Measurements from ENCODE around the gene UNC5A.

UNC5A gene

DNA sequence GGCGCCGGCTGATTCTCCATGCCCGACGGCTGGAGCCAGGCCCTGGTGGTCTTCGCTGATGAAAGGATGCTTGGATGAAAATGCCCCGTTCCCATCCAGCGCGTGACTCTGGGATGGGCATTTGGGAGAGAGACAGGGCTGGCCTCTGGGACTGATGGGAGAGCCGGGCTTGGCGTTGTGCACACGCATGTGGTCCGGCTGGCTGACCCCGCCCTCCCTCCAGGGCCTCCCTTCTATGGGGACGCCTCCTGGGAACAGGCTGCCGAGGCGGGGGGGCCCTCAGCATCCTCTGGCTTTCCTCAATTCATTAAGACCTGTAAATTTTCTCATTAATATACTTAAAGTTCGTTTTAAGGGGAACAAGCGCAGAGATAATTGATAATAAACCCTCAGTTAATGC, 36.8 kb downstream of the UNC5A start:
- no peak for DNase-seq

DNA sequence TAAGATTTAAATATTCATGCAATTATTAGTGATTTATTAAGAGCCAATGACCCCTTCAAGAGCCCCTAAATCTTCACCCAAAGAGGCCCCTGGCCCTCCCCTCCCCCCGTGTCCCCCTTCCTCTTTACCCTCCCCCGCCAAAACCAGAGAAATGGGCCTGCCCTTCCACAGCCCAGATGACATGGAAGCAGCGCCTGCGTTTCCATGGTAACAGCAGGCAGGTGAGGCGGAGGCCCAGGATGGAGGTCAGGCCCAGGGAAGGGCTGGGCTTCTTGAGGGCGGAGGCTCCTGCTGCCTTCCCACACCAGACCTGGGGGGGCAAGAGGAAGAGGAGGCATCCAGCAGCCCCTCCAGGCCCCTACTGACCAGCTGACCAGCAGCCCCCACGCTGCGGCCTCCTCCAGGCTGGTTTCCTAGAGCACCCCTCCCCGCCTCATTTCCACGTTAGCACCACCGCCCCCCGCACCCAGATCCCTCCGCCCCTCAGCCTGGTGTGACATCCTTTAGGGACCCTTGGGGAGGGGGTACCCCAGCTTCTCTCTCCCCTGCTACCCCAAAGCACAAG, 37.4 kb downstream of the UNC5A start:
- no peak for DNase-seq

DNA sequence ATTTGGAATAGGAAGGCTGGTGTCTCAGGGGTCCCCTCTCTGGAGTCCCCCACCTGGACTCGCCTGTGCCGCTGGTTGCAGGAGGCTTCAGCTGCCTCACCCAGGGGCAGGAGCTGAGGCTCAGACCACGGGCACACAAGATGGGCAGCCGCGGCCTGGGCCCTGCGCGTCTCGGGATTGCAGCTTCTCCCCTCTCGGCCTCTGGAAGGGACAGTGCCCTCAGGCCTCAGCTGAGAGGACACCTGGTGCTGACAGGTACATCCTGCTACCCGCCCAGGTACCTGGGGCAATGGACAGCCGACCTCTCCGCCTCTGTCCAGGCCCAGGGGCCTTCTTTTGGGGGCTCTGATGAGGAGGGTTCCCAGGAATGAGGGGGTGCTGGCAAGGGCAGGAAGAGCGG, 38.3 kb downstream of the UNC5A start:
- no peak for DNase-seq

DNA sequence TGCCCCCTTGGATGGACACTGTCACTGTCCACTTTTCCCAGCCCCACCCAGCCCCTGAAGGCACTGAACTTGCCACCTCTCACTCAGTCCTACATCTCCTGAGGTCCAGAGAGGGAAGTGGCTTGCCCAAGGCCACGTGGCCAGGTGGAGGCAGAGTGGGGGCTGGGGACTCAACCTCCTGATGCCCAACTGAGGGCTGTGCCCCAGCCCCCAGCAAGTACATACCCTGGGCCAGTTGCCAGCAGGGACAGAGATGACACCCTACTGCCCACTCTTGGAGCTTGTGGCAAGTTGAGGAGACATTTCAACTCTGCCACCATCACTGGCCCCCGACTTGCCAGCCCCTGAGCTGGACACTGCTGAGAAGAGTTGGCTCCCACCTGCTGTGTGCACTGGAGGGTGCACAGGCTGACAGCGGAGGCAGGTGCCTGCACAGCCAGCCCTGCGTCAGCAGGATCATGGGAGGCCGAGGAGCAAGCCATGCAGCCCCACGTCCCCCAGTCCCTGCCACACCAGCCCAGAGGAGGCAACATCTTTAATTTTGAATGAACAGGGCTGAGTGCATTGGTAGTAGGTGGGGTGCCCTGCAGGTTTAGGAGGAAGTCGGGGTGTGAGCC, 39.4 kb downstream of the UNC5A start:
- DNase-seq = no peak

DNA sequence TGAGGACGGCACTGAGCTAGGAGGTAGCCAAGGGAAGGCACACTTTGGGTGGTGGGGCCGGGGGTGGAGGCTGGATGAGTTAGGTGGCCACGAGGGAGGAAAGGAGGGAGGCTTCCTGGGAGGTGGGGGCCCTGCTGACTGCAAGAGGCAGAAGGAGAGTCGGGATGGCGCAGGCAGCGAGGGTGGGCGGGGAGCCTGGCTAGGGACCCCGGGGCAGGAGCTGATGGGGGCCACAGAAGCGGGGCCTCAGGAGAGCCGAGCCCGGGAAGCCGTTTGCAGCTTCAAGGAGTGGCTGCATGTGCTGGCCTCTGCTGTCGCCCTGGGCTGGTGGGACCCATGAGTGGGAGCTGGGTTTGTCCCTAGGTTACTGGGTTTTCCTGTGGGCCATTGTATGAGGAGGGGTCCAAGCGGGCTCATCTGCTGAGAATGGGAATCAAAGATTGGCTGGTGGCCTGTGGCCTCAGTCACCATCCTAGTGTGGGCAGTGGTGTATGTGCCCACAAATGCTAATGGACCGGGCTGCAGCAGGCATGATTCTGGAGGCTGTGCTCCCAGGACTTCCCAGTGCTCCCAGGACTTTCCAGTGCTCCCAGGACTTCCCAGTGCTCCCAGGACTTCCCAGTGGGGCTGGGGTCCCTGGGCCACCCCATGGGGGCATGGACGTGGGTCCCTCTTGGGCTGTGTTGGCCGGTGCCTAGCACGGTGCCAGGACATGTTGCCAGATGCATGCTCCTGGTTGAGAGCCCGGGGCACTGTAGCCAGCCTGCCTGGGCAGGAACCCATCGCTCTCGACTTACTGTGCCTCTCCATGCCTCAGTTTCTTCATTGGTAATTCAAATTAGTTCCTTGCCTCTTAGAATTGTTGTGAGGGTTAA, 40.2 kb downstream of the UNC5A start:
- no peak for DNase-seq

DNA sequence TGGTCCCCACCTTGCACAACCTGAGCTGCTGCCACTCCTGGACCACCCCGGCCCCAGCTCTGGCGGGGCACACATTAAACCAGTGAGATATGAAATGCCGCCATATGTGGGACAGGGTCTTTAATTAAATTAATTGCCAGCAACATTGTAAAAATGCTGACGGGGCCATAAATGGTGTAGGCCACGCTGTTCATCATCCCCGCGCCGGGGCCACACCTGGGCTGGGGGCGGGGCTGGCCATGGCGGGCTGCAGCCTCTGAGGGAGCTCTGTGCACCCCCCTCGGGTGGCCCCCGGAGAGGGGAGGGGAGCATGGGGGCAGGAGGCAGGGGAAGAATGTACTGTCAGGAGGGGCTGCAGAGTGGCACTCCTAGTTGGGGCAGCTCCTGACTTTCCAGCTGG, 41.0 kb downstream of the UNC5A start:
- no peak for DNase-seq

DNA sequence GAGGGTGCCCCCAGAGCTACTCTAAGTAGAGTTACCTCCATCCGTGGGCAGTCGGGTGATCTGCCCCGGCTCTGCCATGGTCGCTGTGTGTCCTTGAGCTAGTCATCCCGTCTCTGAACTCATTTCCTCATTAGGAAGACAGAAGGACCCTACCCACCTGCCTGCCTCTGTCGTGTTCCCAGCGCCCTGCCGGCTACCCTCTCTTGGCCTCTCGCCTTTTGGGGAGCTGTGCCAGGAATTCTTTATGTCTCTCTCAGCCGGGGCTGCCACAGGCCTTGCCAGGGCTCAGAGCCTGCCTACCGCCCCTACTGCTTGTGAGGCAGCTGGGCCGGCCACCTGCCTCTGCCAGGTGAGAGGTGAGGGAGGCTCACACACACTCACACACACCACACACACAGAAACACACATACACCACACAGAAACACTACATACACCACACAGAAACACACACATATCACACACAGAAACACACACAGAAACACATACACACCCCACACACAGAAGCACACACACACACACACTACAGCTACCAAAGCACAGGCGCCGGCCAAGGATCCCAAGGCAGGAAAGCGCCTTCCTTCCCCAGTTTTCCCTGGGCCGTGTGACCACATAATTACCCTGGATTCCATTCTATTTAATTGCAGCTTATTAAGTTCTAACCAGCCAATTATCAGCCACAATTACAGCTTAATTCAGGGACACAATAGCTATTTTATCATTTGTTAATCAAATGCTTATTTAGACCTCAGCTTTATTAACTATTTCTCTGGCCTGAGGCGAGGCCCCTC, 41.7 kb downstream of the UNC5A start:
- DNase-seq = no peak

DNA sequence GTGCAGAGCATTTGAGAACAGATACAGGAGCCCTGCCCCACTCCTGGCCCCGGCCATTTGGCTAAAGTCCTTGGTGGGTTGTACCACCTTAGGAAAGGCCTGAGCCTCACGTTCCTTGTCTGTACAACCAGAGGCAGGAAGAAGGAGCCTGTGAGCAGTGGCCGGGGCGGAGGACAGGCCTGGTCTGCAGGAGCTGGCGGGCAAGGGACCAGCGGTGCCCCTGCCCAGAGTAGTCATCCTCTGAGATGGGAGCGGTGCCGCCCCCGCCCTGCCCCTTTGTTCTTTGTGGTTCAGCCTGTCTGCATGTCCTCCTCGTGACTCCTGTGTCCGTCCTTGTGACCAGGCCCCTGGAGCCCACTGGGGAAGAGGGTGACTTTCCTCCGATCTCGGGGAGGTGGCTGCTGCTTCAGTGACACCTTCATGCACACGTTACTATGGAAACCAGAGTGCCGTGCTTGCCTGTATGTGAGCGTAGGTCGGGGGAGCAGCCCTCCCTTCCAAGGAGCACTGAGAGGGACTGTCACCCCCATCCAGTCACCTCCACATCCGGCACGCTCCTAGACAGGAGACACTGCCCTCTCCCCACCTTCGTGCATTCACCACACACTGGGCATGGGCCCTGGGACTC, 42.9 kb downstream of the UNC5A start:
- DNase-seq = no peak

DNA sequence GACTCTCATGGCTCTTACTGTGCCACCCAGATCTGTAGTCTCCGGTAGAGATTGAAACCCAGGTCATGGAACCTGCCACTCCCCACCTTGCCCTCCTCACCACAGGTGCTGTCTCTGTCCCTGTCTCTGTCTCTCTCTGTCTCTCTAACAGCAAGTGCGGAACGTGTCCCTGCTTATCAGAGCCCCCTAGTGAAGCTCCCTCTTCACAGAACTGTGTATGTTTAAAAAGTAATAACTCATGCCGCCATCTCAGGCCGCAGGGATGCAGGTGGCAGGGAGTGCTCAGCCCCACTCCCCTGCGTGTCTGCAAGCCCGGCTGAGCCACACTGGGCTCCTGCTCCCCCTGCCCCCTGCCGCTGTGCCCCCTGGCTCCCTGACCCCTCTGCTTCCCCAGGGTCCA, 43.8 kb downstream of the UNC5A start:
- DNase-seq = no peak

DNA sequence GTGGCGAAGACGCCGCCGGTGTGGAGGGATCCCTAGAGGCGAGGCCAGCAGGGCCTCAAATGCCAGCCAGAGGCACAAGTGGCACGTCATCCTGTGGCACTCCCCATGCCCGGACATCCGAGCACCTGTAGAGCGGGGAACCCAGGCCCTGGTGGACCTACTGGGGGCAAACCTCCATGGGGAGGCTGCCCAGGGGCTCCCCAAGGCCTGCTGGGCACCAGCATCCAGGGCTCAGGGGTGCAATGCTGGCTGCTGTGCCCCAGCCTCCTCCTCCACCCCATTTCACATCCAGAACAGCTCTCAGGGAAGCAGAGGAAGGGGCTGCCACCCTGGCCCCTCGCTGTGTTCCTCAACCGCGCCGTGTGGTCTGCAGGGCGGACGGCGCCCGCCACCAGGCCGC, 45.2 kb downstream of the UNC5A start:
- DNase-seq = no peak

DNA sequence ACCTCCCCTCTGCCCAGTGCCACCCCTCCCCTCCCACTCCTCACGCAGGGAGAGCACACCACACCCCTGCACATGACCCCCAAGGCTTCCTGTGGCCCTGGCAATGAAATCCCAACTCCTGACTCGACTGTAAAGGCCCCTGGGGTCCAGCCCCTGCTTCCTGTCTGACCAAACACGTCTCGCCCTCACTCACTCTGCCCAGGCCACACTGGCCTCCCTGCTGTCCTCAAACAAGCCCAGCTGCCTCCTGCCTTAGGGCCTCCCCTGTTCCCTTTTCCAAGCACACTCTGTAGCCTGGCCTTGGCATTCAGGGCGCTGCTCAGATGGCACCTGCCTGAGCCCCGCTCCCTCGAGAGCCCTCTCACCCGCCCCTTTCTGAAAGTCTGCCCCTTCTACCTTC, 46.4 kb downstream of the UNC5A start:
- DNase-seq = no peak

DNA sequence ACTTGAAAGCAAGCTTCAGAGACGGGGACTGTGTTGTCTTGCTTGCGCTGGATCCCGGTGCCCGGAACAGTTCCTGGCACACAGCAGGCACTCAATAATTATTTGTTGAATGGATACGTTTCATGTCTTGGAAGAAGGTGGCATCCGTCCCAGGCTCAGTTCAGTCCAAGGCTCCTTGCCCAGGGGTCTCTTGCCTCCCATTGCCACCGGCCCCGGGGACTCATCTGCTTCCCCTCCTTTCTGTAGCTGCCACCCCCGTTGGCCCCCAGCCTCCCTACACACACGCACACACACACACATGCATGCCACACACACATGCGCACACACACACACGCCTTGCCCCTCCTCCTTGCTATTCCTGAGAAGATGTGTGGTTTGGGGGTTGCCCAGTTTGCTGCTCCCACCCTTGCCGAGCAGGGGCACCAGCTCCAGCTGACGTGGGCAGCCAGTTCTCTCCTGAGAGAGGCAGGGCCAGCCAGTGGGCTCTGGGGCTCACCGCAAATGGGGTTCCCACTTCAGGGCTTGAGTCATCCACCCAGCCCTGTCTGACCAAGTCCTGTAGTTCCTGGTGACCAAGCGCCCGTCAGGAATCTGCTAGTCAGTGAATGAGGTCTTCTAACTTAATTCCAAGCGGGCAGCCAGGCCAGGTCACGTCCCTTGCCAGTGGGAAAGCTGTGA, 47.0 kb downstream of the UNC5A start:
- DNase-seq = no peak

DNA sequence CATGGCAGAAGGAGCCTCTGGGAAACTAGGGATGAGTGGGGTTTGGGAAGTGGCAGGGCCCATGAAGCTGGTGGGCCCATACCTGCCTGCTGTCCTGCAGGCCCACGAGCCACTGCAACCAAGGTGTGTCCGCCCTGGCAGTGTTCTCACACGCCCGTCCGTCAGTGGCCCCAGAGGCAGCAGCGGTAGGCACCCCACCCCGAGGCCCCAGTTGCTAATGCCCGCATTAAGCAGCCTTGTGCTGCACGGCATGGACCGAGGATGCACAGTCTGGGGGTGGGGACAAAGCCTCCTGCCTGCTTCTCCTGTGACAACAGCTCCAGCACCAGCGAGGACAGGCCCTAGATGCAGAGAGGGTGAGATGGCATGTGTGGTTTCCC, 47.5 kb downstream of the UNC5A start:
- no peak for DNase-seq

DNA sequence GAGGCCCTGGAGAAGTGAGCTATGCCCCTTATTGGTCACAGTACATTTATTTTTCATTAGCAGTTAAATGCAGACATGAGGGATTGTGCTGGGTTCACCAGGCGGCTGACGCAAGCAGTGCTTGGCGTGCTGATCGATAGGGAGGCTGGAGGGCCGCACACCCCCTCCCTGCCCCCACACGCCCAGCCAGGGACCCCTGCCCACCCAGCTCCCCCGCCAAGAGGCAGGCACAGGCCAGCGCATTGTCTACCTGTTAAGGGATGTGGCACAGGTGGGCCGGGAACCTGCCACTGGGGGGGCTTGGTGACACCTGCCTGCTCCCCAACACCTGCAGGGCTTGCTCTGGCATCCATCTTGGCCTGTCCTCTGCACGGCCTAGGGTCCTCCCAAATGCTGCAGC, 49.6 kb downstream of the UNC5A start:
- no peak for DNase-seq

DNA sequence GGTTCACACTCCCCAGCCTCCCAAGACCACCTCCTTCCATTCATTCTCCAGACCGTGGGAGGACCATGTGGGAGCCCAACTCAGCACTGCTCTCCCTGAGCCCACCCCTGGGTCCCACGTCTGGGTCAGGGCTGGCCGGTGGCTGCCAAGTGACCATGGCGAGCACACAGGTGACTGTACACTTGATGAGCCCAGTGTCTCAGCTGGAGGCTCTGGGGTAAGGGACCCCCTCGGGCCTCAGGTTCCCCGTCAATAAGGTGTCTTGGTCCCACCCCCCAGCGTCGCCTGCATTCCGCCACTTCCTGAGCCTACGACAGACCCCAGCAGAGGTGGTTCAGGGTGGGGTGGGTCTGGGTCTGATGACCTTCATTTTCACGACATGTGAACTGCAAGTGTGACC, 50.0 kb downstream of the UNC5A start:
- DNase-seq = no peak

DNA sequence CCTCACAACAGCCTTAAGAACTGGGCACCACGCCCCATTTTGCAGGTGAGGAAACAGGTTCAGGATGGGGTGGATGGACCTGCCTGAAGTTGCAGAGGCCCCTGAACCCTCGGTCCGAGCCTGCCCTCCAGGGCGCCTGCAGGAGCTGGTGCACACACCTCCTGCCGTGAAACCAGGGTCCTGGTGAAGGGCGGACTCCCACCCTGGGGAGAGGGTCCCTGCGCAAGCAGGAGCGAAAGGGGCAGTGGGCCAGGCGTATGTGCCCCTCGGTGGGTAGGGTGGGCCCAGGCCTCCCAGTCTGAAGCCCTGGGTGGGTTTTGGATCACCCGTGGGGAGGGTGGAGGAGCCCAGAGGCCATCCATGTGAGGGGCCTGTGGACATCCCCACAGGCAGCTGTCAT, 50.9 kb downstream of the UNC5A start:
- DNase-seq = no peak

DNA sequence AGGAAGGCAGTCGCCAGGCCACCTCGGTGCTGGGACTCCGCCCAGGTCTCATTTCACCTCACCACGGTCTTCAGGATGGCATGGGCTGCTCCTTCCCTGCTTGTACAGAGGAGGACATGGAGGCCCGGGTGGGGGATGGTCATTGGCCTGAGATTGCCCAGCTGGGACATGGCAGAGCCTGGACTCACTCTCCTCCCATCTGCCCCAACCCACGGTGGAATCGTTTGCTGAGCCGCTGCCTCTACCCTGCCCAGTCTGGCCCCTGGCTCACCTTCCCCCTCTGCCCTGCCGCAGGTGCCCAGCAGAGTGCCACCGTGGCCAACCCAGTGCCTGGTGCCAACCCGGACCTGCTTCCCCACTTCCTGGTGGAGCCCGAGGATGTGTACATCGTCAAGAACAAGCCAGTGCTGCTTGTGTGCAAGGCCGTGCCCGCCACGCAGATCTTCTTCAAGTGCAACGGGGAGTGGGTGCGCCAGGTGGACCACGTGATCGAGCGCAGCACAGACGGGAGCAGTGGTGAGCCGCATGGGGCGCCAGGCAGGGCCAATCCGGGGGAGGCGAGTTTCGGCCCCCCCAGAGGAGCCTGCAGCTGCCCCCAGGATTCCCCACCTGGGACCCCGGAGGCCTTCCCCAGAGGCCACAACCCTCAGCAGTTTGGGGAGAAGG, 52.1 kb downstream of the UNC5A start:
- DNase-seq = no peak

DNA sequence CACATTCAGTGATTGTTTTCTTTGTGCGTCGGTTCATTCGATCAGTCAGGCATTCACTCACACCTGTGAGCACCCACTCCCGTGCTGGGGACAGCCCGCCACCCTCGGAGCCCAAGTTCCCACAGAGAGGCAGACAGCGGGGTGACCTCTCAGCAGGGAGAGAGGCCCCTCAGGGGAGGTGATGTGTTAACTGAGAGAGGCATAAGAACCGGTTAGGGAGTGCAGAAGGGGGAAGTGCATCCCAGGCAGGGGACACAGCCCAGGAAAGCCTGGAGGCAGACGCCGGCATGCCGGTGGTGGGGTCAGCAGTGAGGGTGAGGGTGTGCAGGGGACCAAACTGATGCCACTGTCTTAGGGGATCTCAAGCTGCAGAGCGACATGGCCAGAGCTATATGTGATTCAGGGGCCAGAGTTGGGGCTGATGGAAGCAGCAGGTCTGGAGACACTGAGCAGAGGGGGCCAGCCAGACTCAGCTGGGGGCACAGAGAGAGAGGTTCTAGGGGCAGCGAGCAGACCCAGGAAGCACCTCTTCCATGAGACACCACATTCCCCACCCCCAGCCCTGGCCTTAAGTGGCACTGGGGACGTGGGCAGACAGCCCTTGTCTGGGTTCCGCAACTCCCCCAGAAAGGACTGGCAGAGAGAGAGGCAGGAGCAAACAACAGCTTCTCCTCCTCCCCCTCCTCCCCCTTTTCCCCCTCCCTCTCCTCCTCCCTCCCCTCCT, 52.8 kb downstream of the UNC5A start:
- no peak for DNase-seq

DNA sequence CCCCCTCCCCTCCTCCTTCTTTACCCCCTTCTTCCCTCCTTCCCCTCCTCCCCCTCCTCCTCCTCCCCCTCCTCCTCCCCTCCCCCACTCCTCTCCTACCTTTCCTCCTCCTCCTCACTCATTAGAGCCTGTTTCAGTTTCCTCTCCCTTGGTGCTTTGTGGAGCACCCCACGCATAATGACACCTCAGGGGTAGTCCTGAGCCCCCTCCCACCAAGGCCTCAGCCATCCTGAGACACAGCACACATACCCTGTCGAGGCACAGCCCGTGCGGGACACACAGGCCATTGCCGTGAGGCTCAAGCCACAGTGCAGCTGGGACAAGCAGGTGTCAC, 53.4 kb downstream of the UNC5A start:
- DNase-seq = no peak

DNA sequence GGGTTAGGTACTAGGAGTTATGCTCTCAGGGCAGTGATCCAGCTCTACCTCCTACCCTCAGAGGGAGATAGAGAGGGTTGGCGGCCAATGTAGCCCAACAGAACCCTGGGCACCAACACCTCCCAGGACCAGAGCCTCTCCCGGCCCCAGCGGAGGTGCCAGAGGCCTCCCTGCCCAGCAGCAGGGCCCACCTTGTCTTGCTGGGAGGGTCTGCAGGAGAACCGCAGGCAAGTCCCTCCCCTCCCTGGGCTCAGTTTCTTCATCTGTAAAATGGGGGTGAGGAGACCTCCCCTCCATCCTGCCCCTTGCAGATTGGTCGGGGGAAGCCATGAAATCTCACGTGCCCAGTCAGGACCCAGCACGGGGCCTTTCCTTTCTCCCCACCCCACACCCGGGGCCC, 54.4 kb downstream of the UNC5A start:
- no peak for DNase-seq

DNA sequence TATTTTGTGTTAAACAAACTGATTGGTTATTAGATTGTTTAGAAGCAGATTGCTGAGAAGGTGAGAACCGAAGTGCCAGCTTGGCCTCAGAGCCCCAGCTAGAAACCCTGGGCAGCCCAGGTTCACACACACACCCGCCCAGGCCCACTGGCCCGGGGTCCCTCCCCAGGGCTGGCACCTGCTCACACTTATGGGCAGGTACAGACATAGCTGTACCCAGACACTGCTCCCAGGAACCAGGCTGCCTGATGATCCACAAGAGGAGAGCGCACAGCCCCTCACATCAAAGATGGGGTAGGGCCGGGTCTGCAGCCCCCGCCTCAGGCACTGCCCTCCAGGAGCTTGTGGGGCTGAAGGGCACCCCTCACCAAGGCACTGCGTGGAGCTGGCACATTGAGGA, 55.6 kb downstream of the UNC5A start:
- DNase-seq = no peak
